Gastroesophageal sphincter (tissue), 3 donors: Measurements from ENCODE around the gene ZNF426.

Experiments used
- CTCF ChIP-seq, 4 experiments: fragments of 200-600 bp in 2 of 4; fragments of 450-650 bp in 2 of 4; sonication (generic) in 1 of 4; IDR thresholded peaks; one replicate each; pipeline ENCODE4 v1.5.1; 2017 to 2019; ENCODE audit warnings: antibody characterized with exemption in 4 of 4, mild to moderate bottlenecking in 2 of 4, moderate library complexity in 2 of 4
- EP300 ChIP-seq: sonication (generic); formaldehyde crosslinking; IDR thresholded peaks from one replicate; pipeline ENCODE4 v1.6.1; 2017; ENCODE audit warnings: antibody characterized with exemption, mild to moderate bottlenecking
- POLR2A ChIP-seq, 2 donors: fragments of 450-650 bp; IDR thresholded peaks; one replicate each; pipeline ENCODE4 v1.6.1; 2017; ENCODE audit warnings: antibody characterized with exemption in 2 of 2, mild to moderate bottlenecking in 2 of 2, moderate library complexity in 1 of 2

- no peak for TF ChIP-seq CTCF (IDR thresholded peaks at IDR 0.05)
- no peak for TF ChIP-seq EP300
- no peak for TF ChIP-seq POLR2A (IDR thresholded peaks at IDR 0.05)
Measured at GRCh38 chr19:9494096-9494495, 44.3 kb downstream of the ZNF426 start.
